Inflammatory macrophage (primary cell): Measurements from ENCODE around the gene SEC23IP.
A peak's percentile ranks its signal among the peaks of the same experiment; 100 is the strongest.

Source experiments
- DNase-seq, 2 donors: peaks; one replicate each; pipeline ENCODE4 v3.0.0-alpha.2; 2020 to 2022

Gene SEC23IP

GRCh38 chr10:119942973-119943372, 50.4 kb downstream of the SEC23IP start:
- no peak for DNase-seq

- no peak for DNase-seq
Measured at GRCh38 chr10:119945805-119946204, 53.3 kb downstream of the SEC23IP start.

- no peak for DNase-seq
Measured at GRCh38 chr10:119947300-119947699, 54.8 kb downstream of the SEC23IP start.

DNA sequence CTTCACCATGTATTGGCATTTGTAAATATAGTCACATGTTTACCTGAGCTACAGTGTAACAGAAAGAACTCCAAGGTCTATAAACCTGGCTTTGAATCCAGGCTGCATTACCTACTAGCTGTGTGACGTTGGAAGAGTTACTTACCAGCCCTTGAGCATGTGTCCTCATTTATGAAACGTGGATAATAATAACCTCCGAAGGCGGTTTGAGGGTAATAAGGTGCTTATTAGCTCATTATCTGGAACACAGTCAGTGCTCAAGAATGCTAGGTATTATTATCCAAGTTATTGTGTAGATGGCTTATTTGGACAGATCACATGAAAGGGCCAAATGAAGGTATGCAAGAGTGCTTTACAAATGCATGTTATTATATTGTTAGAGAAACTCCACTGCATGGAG, 64.9 kb downstream of the SEC23IP start:
- no peak for DNase-seq

DNA sequence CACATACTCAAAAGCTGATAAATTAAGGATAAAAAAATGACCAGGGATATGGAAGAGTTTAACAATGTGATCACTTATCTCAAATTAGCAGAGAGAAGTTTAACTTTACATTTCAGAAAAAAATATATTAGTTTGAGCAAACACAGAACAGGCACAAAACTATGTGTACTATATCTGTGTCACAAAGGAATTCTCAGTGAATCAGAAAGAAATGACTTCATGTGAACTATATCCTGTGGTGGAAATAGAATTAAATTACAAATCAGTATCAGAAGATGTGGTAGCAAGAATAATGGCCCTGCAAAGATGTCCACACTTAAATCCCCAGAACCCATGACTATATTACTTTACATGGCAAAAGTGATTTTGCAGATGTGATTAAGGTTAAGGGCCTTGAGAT, 70.3 kb downstream of the SEC23IP start:
- DNase-seq = no peak

DNA sequence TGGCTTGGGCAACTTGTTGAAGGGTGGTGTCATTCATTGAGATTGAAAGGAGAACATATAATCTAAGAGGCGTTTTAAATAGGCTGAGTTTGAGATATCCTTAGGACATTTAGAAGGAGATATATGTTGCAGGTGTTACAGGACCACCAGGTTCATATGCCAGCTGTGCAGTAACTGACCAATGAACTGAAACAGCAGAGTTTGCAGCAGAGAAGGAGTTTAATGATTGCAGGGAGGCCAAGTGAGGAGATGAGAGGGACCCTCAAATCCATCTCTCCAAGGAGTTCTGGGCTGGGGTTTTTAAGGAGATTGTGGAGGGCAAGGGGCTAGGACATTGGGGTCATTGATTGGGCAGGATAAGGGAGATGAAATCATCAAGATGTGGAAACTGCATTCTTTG, 74.5 kb downstream of the SEC23IP start:
- no peak for DNase-seq

DNA sequence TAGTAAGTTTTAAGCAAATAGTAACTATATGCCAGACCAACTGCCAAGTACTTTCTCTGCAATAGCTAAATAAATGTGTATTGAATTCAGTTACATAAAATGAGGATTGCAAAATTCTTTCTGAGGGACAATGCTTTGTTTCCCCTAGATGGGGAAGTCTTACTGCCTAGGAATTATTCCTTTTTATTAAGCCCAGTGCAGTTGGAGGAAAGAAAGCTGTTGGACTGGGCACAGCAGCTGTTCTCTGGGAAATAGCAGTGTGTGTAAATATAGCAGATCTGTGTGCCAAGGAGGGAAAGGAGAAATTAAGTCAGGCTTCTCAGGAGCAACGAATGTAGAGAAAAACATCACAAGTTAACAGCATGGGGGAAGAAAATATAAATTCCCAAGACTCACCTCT, 77.1 kb downstream of the SEC23IP start:
- DNase-seq = no peak

GRCh38 chr10:119970107-119970506, 77.6 kb downstream of the SEC23IP start:
- DNase-seq = no peak

DNA sequence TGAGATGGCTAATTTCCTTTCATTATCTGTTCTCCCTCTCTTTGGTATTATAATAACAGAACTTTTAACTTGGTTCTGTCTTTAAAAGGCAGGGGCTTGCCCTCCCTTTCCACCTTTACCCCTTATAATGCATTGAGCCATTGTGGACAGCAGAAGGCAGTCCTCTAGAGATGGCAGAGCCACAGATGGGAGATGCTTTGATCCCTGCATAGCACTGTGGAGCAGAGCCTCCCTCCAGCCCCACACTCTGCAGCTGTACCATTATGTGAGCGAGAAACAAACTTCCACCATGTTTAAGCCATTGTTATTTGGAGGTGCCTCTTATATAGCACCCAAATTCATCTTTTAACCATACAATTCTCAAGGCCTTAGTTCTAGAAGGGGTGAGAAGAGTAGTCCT, 78.4 kb downstream of the SEC23IP start:
- DNase-seq = no peak

DNA sequence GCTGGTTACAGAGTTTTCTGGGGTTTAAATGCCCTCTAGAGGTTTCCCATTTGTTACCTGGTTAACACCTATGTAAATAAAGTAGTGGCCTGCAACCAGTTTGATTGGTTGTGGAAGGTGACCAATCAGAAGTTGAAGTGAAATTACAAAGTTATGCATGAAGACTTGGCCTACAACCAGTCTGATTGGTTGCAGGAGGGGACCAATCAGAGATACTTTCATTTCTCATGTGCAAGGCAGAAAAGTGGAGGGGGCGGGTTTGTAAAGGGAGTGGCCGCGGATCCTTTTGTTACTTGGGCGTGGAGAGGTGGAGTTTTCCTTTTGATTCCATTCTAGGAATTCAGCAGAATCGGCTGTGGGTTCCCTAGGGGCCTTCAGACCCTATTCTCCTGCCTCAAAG, 80.8 kb downstream of the SEC23IP start:
- no peak for DNase-seq

GRCh38 chr10:119976421-119976820, 83.9 kb downstream of the SEC23IP start:
- DNase-seq = peak; percentile 32 to 33

DNA sequence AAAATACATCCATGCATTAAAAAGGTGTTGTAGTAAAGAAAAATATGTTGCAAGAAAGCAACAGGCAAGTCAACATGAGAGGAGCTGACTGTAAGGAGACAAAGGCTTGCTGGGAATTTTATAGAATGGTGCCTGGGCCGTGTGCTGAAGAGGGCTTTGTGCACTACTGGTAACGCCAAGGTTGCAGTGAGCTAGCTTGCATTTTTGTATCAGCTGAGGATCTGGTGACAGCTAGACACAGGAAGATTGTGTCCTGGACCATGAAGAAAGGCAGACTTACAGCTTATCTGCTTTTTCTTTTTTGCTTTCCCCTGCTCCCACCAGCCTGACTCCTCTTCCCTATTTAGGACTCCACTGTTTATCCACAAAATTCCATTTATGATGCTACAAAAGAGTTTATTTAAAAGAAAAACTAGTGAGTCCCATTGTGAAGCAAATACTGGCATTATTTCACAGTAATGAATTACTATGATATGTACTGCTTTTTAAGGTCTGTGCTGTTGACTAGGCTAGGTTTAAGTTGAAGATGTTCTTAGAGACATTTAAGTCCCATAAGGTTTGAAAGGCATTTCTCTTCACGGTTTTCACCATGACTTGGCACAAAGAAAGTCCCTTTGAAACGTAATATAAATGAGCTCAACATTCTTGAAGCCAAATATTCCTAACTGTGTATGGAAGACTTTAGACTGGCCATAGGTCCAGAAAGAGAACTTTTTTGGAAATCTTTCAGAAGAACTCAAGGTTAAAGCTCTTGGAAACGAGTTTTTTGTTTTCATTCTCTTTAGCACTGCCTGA, 88.6 kb downstream of the SEC23IP start:
- DNase-seq = no peak

- DNase-seq = no peak
Measured at GRCh38 chr10:119981826-119982225, 89.3 kb downstream of the SEC23IP start.

DNA sequence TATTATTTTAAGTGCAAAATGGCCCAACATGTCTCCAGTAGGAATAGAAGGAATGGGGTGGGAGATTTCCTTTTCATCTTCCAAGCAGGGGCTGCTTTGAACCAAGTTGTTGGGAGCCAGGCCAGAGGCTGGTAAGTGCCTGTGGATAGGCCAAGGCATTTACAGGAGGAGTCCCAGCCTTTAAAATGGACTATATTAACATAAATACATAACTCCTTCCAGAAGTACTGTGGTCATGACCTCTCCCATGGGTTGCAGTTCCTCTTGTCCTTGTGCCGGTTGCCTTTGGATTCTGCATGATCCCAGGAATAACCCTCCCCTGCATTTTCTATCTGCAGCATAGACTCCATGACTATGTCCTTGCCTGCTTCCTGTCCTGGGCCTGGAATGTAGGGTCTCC, 95.8 kb downstream of the SEC23IP start:
- DNase-seq = no peak

- DNase-seq = no peak
Measured at GRCh38 chr10:119989966-119990365, 97.4 kb downstream of the SEC23IP start.

GRCh38 chr10:119991066-119991465, 98.5 kb downstream of the SEC23IP start:
- DNase-seq = no peak

DNA sequence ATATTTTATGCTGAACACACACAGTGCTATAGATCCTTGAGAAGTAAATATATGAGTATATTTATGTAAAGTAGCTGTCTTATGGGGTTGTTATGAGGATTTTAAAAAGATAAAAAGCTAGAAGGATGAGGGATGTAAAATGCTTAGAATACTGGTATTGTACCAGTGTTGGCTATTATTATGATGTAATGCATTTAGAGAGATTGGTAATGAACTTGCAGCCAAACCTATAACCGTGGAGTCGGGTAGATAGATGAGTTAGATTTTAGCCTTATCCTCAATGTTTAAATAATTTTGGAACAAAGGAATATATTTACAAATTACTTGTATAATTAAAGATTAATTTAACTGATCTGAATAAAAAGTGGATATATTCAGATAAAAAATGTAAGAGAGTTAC, 99.3 kb downstream of the SEC23IP start:
- DNase-seq = no peak
